CD4-positive, alpha-beta T cell treated with Interferon gamma for 1 hour (primary cell): ENCODE measurements around the gene PKDCC.
"Not testable (repeated sequence)": the region's sequence is repeated elsewhere in the genome, so short reads cannot be mapped to it uniquely, and the experiment has no call there.

Experiments
- DNase-seq: peaks from one replicate; pipeline ENCODE4 v3.0.0-alpha.2; 2020

PKDCC gene

GRCh38 chr2:42050703-42051542, 3.1 kb downstream of the PKDCC start:
- DNase-seq, result no peak

GRCh38 chr2:42051543-42052235, 3.9 kb downstream of the PKDCC start:
- no peak for DNase-seq

- DNase-seq, result no peak
Measured at GRCh38 chr2:42052702-42053481, 5.1 kb downstream of the PKDCC start.

GRCh38 chr2:42053482-42053790, 5.6 kb downstream of the PKDCC start:
- DNase-seq, result no peak

GRCh38 chr2:42053791-42054701, 6.2 kb downstream of the PKDCC start:
- no peak for DNase-seq

- no peak for DNase-seq
Measured at GRCh38 chr2:42054714-42055430, 7.1 kb downstream of the PKDCC start.

GRCh38 chr2:42055573-42056514, 8.0 kb downstream of the PKDCC start:
- DNase-seq, result no peak

- no peak for DNase-seq
Measured at GRCh38 chr2:42057159-42057901, 9.5 kb downstream of the PKDCC start.

GRCh38 chr2:42057902-42058450, 10.2 kb downstream of the PKDCC start:
- DNase-seq, result no peak

GRCh38 chr2:42059261-42059898, 11.6 kb downstream of the PKDCC start:
- no peak for DNase-seq

- no peak for DNase-seq
Measured at GRCh38 chr2:42060028-42060427, 12.2 kb downstream of the PKDCC start.

- no peak for DNase-seq
Measured at GRCh38 chr2:42060718-42061619, 13.1 kb downstream of the PKDCC start.

- DNase-seq, result no peak
Measured at GRCh38 chr2:42061839-42062238, 14.0 kb downstream of the PKDCC start.

- no peak for DNase-seq
Measured at GRCh38 chr2:42063431-42064171, 15.8 kb downstream of the PKDCC start.

- no peak for DNase-seq
Measured at GRCh38 chr2:42064417-42064942, 16.7 kb downstream of the PKDCC start.

GRCh38 chr2:42065753-42066152, 17.9 kb downstream of the PKDCC start:
- not testable (repeated sequence) for DNase-seq

GRCh38 chr2:42067001-42067400, 19.2 kb downstream of the PKDCC start:
- not testable (repeated sequence) for DNase-seq
